Jurkat, Clone E6-1 (cell line): ENCODE measurements around the gene MYADM.

Experiments used
- DNase-seq: peaks from one replicate; pipeline ENCODE4 v3.0.0-alpha.2; 2011; ENCODE audit warnings: low read depth, low spot score
- H3K4me3 ChIP-seq: 2 replicates; pipeline ENCODE4 v1.5.1; 2011; ENCODE audit warnings: mild to moderate bottlenecking, low read length, control low read depth, moderate library complexity

MYADM gene

GRCh38 chr19:53881482-53882390, 14.1 kb downstream of the MYADM start, which contains the start of gene PRKCG:
Gene PRKCG, plus strand, starts transcription at chr19:53882197. Its CDS starts 298 bp downstream, at chr19:53882495.
- DNase-seq: peak; percentile 81
- peak within 1 kb of the TSS; percentile 54 for H3K4me3 ChIP-seq

GRCh38 chr19:53882391-53883050, 14.8 kb downstream of the MYADM start:
- DNase-seq: no peak
- H3K4me3 ChIP-seq: peak overlapping the region; percentile 54

GRCh38 chr19:53883231-53883661, 15.6 kb downstream of the MYADM start:
- H3K4me3 ChIP-seq: no peak overlapping the region
- no peak for DNase-seq

GRCh38 chr19:53883741-53884140, 16.1 kb downstream of the MYADM start:
- no peak overlapping the region for H3K4me3 ChIP-seq
- no peak for DNase-seq

GRCh38 chr19:53884256-53884655, 16.6 kb downstream of the MYADM start:
- DNase-seq: no peak
- H3K4me3 ChIP-seq: no peak overlapping the region

GRCh38 chr19:53885036-53885435, 17.4 kb downstream of the MYADM start:
- no peak for DNase-seq
- no peak overlapping the region for H3K4me3 ChIP-seq

- no peak for DNase-seq
- H3K4me3 ChIP-seq: no peak overlapping the region
These were observed 24.8 kb downstream of the MYADM start for GRCh38 chr19:53892301-53892980.

GRCh38 chr19:53892981-53893325, 25.3 kb downstream of the MYADM start:
- no peak for DNase-seq
- H3K4me3 ChIP-seq: no peak overlapping the region

- no peak for DNase-seq
These were observed 27.0 kb downstream of the MYADM start for GRCh38 chr19:53894707-53895106.

GRCh38 chr19:53896682-53897081, 29.0 kb downstream of the MYADM start:
- no peak for DNase-seq
- H3K4me3 ChIP-seq: no peak overlapping the region

More at GRCh38 chr19:53894707-53895106, 27.0 kb downstream of the MYADM start:
- H3K4me3 ChIP-seq: no peak overlapping the region

- H3K4me3 ChIP-seq: no peak overlapping the region
- DNase-seq: no peak
These were observed 29.8 kb downstream of the MYADM start for GRCh38 chr19:53897459-53897858.

GRCh38 chr19:53898166-53898565, 30.5 kb downstream of the MYADM start:
- H3K4me3 ChIP-seq: no peak overlapping the region
- no peak for DNase-seq

- DNase-seq: no peak
- no peak overlapping the region for H3K4me3 ChIP-seq
These were observed 31.1 kb downstream of the MYADM start for GRCh38 chr19:53898636-53899341.

- no peak overlapping the region for H3K4me3 ChIP-seq
- DNase-seq: no peak
These were observed 32.6 kb downstream of the MYADM start for GRCh38 chr19:53900191-53900860.

- peak; percentile 60 for DNase-seq
- no peak overlapping the region for H3K4me3 ChIP-seq
These were observed 35.5 kb downstream of the MYADM start for GRCh38 chr19:53903055-53903680.

- H3K4me3 ChIP-seq: no peak overlapping the region
- no peak for DNase-seq
These were observed 37.2 kb downstream of the MYADM start for GRCh38 chr19:53904909-53905308.

- no peak for DNase-seq
- no peak overlapping the region for H3K4me3 ChIP-seq
These were observed 38.1 kb downstream of the MYADM start for GRCh38 chr19:53905787-53906186.
